Neural progenitor cell (in vitro differentiated cells): ENCODE measurements around the gene CHKA. TPM values are rescaled to one million over a fixed set of nuclear protein-coding genes. Genes with fewer than 3 reads are reported as not detected.
A peak's percentile ranks its signal among the peaks of the same experiment; 100 is the strongest.

Experiments
- DNase-seq: peaks from one replicate; pipeline ENCODE4 v3.0.0-alpha.2; 2016; ENCODE audit warnings: low spot score
- H2AFZ ChIP-seq: fragments of 200-600 bp; sonication (generic); replicated peaks from 2 replicates; pipeline ENCODE4 v1.6.1; 2016; ENCODE audit warnings: antibody characterized with exemption
- H3F3A ChIP-seq: fragments of 200-600 bp; sonication (generic); 2 replicates; pipeline ENCODE4 v1.6.1; 2016; ENCODE audit warnings: antibody characterized with exemption, low read depth
- H3K27ac ChIP-seq: fragments of 200-600 bp; sonication (generic); 2 replicates; pipeline ENCODE4 v1.5.1; 2016; ENCODE audit warnings: mild to moderate bottlenecking
- H3K27me3 ChIP-seq: fragments of 200-600 bp; sonication (generic); 2 replicates; pipeline ENCODE4 v1.6.1; 2016; ENCODE audit warnings: mild to moderate bottlenecking, moderate library complexity
- H3K36me3 ChIP-seq: fragments of 200-600 bp; sonication (generic); 2 replicates; pipeline ENCODE4 v1.5.1; 2016
- H3K4me1 ChIP-seq: fragments of 200-600 bp; sonication (generic); 2 replicates; pipeline ENCODE4 v1.6.1; 2016; ENCODE audit warnings: mixed run types
- H3K4me2 ChIP-seq: fragments of 200-600 bp; sonication (generic); 2 replicates; pipeline ENCODE4 v1.6.1; 2016
- H3K4me3 ChIP-seq: fragments of 200-600 bp; sonication (generic); 2 replicates; pipeline ENCODE4 v1.5.1; 2016
- H3K79me2 ChIP-seq: fragments of 200-600 bp; sonication (generic); 2 replicates; pipeline ENCODE4 v1.6.1; 2016; ENCODE audit warnings: low read depth
- H3K9ac ChIP-seq: fragments of 200-600 bp; sonication (generic); 2 replicates; pipeline ENCODE4 v1.6.1; 2016
- H3K9me3 ChIP-seq: fragments of 200-600 bp; sonication (generic); 2 replicates; pipeline ENCODE4 v1.5.1; 2016; ENCODE audit warnings: low read depth
- H4K20me1 ChIP-seq: fragments of 200-600 bp; sonication (generic); 2 replicates; pipeline ENCODE4 v1.6.1; 2016; ENCODE audit warnings: low read depth
- H3K27ac Mint-ChIP-seq: 3 replicates; pipeline ENCODE4 v1.8.0; 2021; ENCODE audit warnings: mixed read lengths
- H3K27me3 Mint-ChIP-seq: 2 replicates; pipeline ENCODE4 v1.8.0; 2022; ENCODE audit warnings: low read depth, mild to moderate bottlenecking, inconsistent platforms, moderate library complexity, mixed read lengths; ENCODE audit not compliant: insufficient read depth
- H3K36me3 Mint-ChIP-seq: 3 replicates; pipeline ENCODE4 v1.8.0; 2021; ENCODE audit warnings: mixed read lengths
- H3K4me1 Mint-ChIP-seq: 3 replicates; pipeline ENCODE4 v1.8.0; 2021; ENCODE audit warnings: mixed read lengths
- H3K4me3 Mint-ChIP-seq: 3 replicates; pipeline ENCODE4 v1.8.0; 2021; ENCODE audit warnings: mild to moderate bottlenecking, moderate library complexity, mixed read lengths
- H3K9me3 Mint-ChIP-seq: 3 replicates; pipeline ENCODE4 v1.8.0; 2020; ENCODE audit warnings: mixed read lengths
- EZH2 ChIP-seq: fragments of 200-600 bp; sonication (generic); IDR thresholded peaks from 2 replicates; pipeline ENCODE4 v1.6.1; 2017; ENCODE audit warnings: antibody characterized with exemption, mild to moderate bottlenecking, moderate library complexity
- EZH2phosphoT487 ChIP-seq: fragments of 200-600 bp; sonication (generic); IDR thresholded peaks from 2 replicates; pipeline ENCODE4 v1.6.1; 2017; ENCODE audit warnings: antibody characterized with exemption
- total RNA-seq: library from RNA; depleted of rRNA; stranded (reverse); fragments of >200 nt; gene quantifications from 2 replicates; pipeline ENCODE4 v1.2.3, GENCODE V29; 2015; ENCODE audit warnings: low replicate concordance
- TF ChIP-seq, protein P1 (sequence below): fragments of 200-600 bp; sonication (generic); IDR thresholded peaks from 2 replicates; pipeline ENCODE4 v1.5.1; 2017; ENCODE audit warnings: antibody characterized with exemption, mild to moderate bottlenecking

CHKA gene
- total RNA-seq, 1 donor from 2014 or later = 36.8 TPM

DNA sequence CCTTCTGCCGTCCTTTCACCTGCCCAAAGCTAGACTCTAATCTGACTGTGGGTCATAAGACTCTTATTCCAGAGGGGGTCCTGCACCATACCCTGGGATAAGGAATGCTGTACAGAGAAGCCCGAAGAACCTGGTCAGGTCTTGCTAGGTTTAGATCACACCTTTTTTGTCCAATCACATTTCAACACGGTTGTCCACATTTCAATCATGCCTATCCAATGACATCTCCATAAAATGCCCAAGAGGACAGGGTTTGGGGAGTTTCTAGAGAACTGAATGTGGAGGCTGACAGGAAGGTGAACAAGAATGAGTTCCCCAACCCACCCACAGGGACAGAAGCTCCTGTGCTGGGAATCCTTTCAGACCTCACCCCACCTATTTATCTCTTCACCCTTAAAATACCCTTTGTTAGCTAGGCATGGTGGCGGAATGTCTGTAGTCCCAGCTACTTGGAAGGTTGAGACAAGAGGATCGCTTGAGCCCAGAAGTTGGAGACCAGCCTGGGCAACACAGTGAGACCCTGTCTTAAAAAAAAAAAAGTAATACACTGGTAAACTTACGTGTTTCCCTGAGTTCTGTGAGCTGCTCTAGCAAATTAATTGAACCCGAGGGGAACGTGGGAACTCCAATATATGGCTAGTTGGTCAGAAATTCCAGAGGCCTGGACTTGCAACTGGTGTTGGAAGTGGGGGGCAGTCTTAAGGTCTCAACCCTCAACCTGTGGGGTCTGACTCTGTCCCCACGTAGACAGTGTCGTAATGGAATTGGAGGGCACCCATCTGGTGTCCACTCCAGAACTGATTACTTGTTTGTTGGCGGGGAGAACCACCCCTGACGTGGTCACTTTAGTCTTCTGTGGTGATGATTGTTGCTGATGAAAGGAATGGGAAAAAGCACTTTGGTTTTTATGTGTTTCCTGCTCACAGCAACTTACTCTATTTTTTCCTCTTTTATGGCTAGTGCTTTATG, 64.6 kb downstream of the CHKA start:
- H3K27ac ChIP-seq = no peak overlapping the region
- no peak for DNase-seq
- no peaks in the 10 kb centered on the region for H3F3A ChIP-seq
- Mint-ChIP-seq H3K9me3 (no peaks in the 10 kb centered on the region), H3K4me1 (peaks cover 14% of the 10 kb centered on the region), H3K27ac (no peak overlapping the region), H3K36me3 (peaks cover 25% of the 10 kb centered on the region), H3K27me3 (peaks cover 6% of the 10 kb centered on the region), H3K4me3 (no peak overlapping the region)
- TF ChIP-seq, protein P1, sequence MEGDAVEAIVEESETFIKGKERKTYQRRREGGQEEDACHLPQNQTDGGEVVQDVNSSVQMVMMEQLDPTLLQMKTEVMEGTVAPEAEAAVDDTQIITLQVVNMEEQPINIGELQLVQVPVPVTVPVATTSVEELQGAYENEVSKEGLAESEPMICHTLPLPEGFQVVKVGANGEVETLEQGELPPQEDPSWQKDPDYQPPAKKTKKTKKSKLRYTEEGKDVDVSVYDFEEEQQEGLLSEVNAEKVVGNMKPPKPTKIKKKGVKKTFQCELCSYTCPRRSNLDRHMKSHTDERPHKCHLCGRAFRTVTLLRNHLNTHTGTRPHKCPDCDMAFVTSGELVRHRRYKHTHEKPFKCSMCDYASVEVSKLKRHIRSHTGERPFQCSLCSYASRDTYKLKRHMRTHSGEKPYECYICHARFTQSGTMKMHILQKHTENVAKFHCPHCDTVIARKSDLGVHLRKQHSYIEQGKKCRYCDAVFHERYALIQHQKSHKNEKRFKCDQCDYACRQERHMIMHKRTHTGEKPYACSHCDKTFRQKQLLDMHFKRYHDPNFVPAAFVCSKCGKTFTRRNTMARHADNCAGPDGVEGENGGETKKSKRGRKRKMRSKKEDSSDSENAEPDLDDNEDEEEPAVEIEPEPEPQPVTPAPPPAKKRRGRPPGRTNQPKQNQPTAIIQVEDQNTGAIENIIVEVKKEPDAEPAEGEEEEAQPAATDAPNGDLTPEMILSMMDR = no peak
- TF ChIP-seq EZH2 (no peak), EZH2phosphoT487 (no peak)
- H2AFZ ChIP-seq = no peak overlapping the region
- no peaks in the 10 kb centered on the region for H3K79me2 ChIP-seq
- no peaks in the 10 kb centered on the region for H3K4me1 ChIP-seq
- H3K36me3 ChIP-seq = peaks cover 7% of the 10 kb centered on the region
- no peak overlapping the region for H3K9ac ChIP-seq
- no peak overlapping the region for H3K4me3 ChIP-seq
- H3K27me3 ChIP-seq = no peaks in the 10 kb centered on the region
- no peaks in the 10 kb centered on the region for H3K9me3 ChIP-seq
- H3K4me2 ChIP-seq = no peak overlapping the region
- no peaks in the 10 kb centered on the region for H4K20me1 ChIP-seq

DNA sequence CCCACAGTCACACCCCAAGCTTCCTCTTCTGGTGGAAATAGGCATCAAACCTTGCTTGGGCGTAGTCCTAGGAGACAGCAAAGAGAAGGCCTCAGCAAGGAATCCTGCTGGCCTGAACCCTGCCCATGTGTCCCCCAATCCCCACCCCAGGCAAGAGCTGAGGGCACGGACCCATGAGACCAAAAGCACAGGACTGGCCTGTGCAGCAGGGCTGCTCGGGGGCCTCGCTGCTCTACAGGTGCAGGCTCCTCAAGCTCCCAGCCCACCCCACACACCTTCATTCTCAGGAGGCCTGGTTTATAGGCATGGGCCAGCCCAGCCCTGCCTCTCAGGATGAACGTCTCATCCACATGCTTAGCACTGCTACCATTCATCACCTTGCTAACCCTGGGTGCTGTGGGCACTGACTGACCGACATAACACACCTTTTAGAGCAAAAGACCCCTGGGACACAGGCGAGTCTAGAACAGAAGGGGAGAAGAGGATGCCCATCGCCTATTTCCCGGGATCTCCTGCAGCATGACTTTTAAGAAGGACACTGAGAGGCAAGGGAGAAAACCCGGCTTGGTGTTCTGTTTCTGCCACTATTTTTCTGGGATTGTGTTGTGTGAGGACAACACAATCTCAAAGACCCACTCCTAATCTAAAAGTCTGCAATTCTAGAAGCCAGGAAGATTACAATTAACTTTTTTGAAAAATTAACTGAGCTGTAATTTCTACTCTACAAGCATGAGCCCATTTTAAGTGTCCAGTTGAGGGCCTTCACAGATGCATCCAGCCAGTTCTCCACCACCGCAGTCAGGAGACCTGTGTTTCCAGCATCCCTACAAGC, 67.0 kb downstream of the CHKA start:
- H3K4me1 ChIP-seq = peaks cover 3% of the 10 kb centered on the region
- TF ChIP-seq EZH2phosphoT487 (no peak), EZH2 (no peak)
- TF ChIP-seq, protein P1 = no peak
- peaks cover 7% of the 10 kb centered on the region for H3K36me3 ChIP-seq
- no peak overlapping the region for H3K9ac ChIP-seq
- H4K20me1 ChIP-seq = no peaks in the 10 kb centered on the region
- Mint-ChIP-seq H3K27ac (no peak overlapping the region), H3K4me1 (peaks cover 17% of the 10 kb centered on the region), H3K36me3 (peaks cover 13% of the 10 kb centered on the region), H3K27me3 (peaks cover 6% of the 10 kb centered on the region), H3K9me3 (no peaks in the 10 kb centered on the region), H3K4me3 (no peak overlapping the region)
- H2AFZ ChIP-seq = no peak overlapping the region
- no peak overlapping the region for H3K27ac ChIP-seq
- H3K79me2 ChIP-seq = no peaks in the 10 kb centered on the region
- no peak for DNase-seq
- no peak overlapping the region for H3K4me2 ChIP-seq
- no peaks in the 10 kb centered on the region for H3F3A ChIP-seq
- H3K27me3 ChIP-seq = no peaks in the 10 kb centered on the region
- H3K9me3 ChIP-seq = no peaks in the 10 kb centered on the region
- H3K4me3 ChIP-seq = no peak overlapping the region

DNA sequence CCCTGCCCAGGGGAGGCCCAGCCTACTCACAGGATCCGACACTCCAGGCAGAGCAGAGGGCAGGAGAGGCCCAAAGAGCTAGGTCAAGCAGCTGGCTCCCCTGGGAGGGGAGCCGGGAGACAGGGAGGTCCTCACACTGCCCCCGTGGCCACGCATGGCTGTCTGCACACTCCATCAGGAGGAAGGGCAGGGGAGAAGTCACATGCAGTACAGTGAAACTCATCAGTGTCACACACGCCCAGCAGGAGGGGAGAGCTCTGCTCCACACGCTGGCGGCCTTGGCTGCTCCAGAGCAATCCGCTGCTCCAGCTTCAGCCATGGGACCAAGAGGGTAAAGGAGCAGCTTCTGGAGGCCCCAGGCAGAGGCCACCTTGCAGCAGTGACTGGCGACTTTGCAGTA, 68.1 kb downstream of the CHKA start:
- peaks cover 3% of the 10 kb centered on the region for H3K4me1 ChIP-seq
- H3F3A ChIP-seq = no peaks in the 10 kb centered on the region
- peaks cover 17% of the 10 kb centered on the region for H3K4me1 Mint-ChIP-seq
- no peaks in the 10 kb centered on the region for H4K20me1 ChIP-seq
- TF ChIP-seq EZH2phosphoT487 (no peak), EZH2 (no peak)
- TF ChIP-seq, protein P1 = no peak
- no peaks in the 10 kb centered on the region for H3K79me2 ChIP-seq
- no peak overlapping the region for H2AFZ ChIP-seq
- no peaks in the 10 kb centered on the region for H3K9me3 Mint-ChIP-seq
- H3K4me3 Mint-ChIP-seq = no peak overlapping the region
- H3K4me2 ChIP-seq = no peak overlapping the region
- no peaks in the 10 kb centered on the region for H3K27me3 ChIP-seq
- no peak overlapping the region for H3K27ac ChIP-seq
- H3K36me3 ChIP-seq = peaks cover under 1% of the 10 kb centered on the region
- peak overlapping the region; percentile 60 for H3K27ac Mint-ChIP-seq
- no peaks in the 10 kb centered on the region for H3K9me3 ChIP-seq
- H3K4me3 ChIP-seq = no peak overlapping the region
- DNase-seq = no peak
- H3K27me3 Mint-ChIP-seq = peaks cover 6% of the 10 kb centered on the region
- H3K36me3 Mint-ChIP-seq = peaks cover 10% of the 10 kb centered on the region
- no peak overlapping the region for H3K9ac ChIP-seq
